MCF 10A (cell line): ENCODE measurements around the gene PPP1R1B. TPM values are rescaled to one million over a fixed set of nuclear protein-coding genes. Genes with fewer than 3 reads are reported as not detected.

Experiments used
- BruUV-seq: library from RNA; stranded (reverse); fragments of 400-500 nt; replicated peaks from 2 replicates; lab custom pipeline; 2021; lab: Mats Ljungman, UMichigan
- CTCF ChIA-PET: fragments of 300-600 bp; sonication (Branson Sonifier 250); formaldehyde crosslinking; extraction: SDS; loops from one replicate; lab custom pipeline; 2021; ENCODE audit warnings: antibody characterized with exemption, inconsistent platforms; lab: Yijun Ruan, JAX
- POLR2A ChIA-PET: fragments of 300-600, 350-650 bp; sonication (Branson Sonifier 250); formaldehyde crosslinking; extraction: SDS; loops from one replicate; lab custom pipeline; 2020; ENCODE audit warnings: antibody characterized with exemption, inconsistent platforms; lab: Yijun Ruan, JAX
- DNase-seq: peaks from one replicate; pipeline ENCODE4 v3.0.0-alpha.2; 2018; ENCODE audit not compliant: unreplicated experiment
- H3K27ac Mint-ChIP-seq: one replicate; pipeline ENCODE4 v1.8.0; 2022; ENCODE audit warnings: mild to moderate bottlenecking, low read depth, mixed read lengths; ENCODE audit not compliant: unreplicated experiment
- H3K27me3 Mint-ChIP-seq: one replicate; pipeline ENCODE4 v1.8.0; 2022; ENCODE audit warnings: mixed read lengths; ENCODE audit not compliant: insufficient read depth, unreplicated experiment
- H3K36me3 Mint-ChIP-seq: one replicate; pipeline ENCODE4 v1.8.0; 2022; ENCODE audit warnings: mild to moderate bottlenecking, moderate library complexity, mixed read lengths; ENCODE audit not compliant: insufficient read depth, unreplicated experiment
- H3K4me1 Mint-ChIP-seq: one replicate; pipeline ENCODE4 v1.8.0; 2022; ENCODE audit warnings: mixed read lengths; ENCODE audit not compliant: insufficient read depth, unreplicated experiment
- H3K4me3 Mint-ChIP-seq: one replicate; pipeline ENCODE4 v1.8.0; 2022; ENCODE audit warnings: mild to moderate bottlenecking, moderate library complexity, mixed read lengths; ENCODE audit not compliant: unreplicated experiment
- H3K9me3 Mint-ChIP-seq: one replicate; pipeline ENCODE4 v1.8.0; 2022; ENCODE audit warnings: mixed read lengths; ENCODE audit not compliant: unreplicated experiment
- CTCF ChIP-seq: fragments of 200-600 bp; IDR thresholded peaks from one replicate; pipeline ENCODE4 v1.8.0; 2022; ENCODE audit warnings: antibody characterized with exemption, mild to moderate bottlenecking; ENCODE audit not compliant: unreplicated experiment
- intact Hi-C: fragments of 100-400 bp; cut with micrococcal nuclease; formaldehyde crosslinking; loops from 2 replicates; pipeline ENCODE4 v1.14.1; 2022
- total RNA-seq: library from RNA; stranded (reverse); gene quantifications from 2 replicates; pipeline ENCODE4 v1.2.3, GENCODE V29; 2022

Gene PPP1R1B
- total RNA-seq, 1 experiment from 2014 or later = not detected

GRCh38 chr17:39609416-39610025 is 17.2 kb upstream of the PPP1R1B start:
- intact Hi-C loops = no loop called here
- no peak for DNase-seq
- Mint-ChIP-seq H3K27me3 (peaks cover 65% of the 10 kb centered on the region), H3K9me3 (no peaks in the 10 kb centered on the region), H3K4me3 (no peak overlapping the region), H3K4me1 (no peaks in the 10 kb centered on the region), H3K27ac (no peak overlapping the region), H3K36me3 (no peaks in the 10 kb centered on the region)
- TF ChIP-seq CTCF = no peak
- ChIA-PET POLR2A (no interaction called here), CTCF (no interaction called here)
- no TSS peak for BruUV-seq

GRCh38 chr17:39611401-39612112 is 15.2 kb upstream of the PPP1R1B start:
- ChIA-PET POLR2A (no interaction called here), CTCF (interaction anchor here (0.6 to 0.7 kb wide), 2 partner anchors 140 to 347 kb away, joined by 3 to 4 read pairs; no protein-coding TSS in a partner anchor)
- no peak overlapping the region for H3K4me3 Mint-ChIP-seq
- no TSS peak for BruUV-seq
- H3K27ac Mint-ChIP-seq = no peak overlapping the region
- H3K36me3 Mint-ChIP-seq = no peaks in the 10 kb centered on the region
- intact Hi-C loops = no loop called here
- no peak for TF ChIP-seq CTCF
- H3K9me3 Mint-ChIP-seq = no peaks in the 10 kb centered on the region
- H3K27me3 Mint-ChIP-seq = peaks cover 59% of the 10 kb centered on the region
- DNase-seq = no peak
- no peaks in the 10 kb centered on the region for H3K4me1 Mint-ChIP-seq

- no TSS peak for BruUV-seq
- no peak overlapping the region for H3K27ac Mint-ChIP-seq
- no peaks in the 10 kb centered on the region for H3K4me1 Mint-ChIP-seq
- intact Hi-C loops = no loop called here
- CTCF ChIA-PET = interaction anchor here (0.6 to 1.2 kb wide), 4 partner anchors 11 to 401 kb away, joined by 3 to 5 read pairs (median 4); no protein-coding TSS in a partner anchor
- no peaks in the 10 kb centered on the region for H3K36me3 Mint-ChIP-seq
- no peak overlapping the region for H3K4me3 Mint-ChIP-seq
- no peak for DNase-seq
- POLR2A ChIA-PET = no interaction called here
- TF ChIP-seq CTCF = no peak
- H3K9me3 Mint-ChIP-seq = no peaks in the 10 kb centered on the region
- peaks cover 51% of the 10 kb centered on the region for H3K27me3 Mint-ChIP-seq
Measured at GRCh38 chr17:39612291-39612894, 14.4 kb upstream of the PPP1R1B start.

GRCh38 chr17:39612935-39613464 is 13.8 kb upstream of the PPP1R1B start:
- Mint-ChIP-seq H3K4me1 (no peaks in the 10 kb centered on the region), H3K9me3 (no peaks in the 10 kb centered on the region), H3K4me3 (no peak overlapping the region), H3K36me3 (no peaks in the 10 kb centered on the region), H3K27me3 (peaks cover 47% of the 10 kb centered on the region), H3K27ac (no peak overlapping the region)
- no TSS peak for BruUV-seq
- TF ChIP-seq CTCF = no peak
- ChIA-PET CTCF (interaction anchor here (0.6 to 1.2 kb wide), 2 partner anchors 10 to 65 kb away, joined by 4 read pairs; no protein-coding TSS in a partner anchor), POLR2A (interaction anchor here (0.6 to 0.8 kb wide), 2 partner anchors 13 to 56 kb away, joined by 3 read pairs; no protein-coding TSS in a partner anchor)
- DNase-seq = no peak
- intact Hi-C loops = no loop called here
